H1 (cell line): ENCODE results near the gene DES. TPM values are rescaled to one million over a fixed set of nuclear protein-coding genes. Genes with fewer than 3 reads are reported as not detected.

Experiments
- CHD1 ChIP-seq: IDR thresholded peaks from 2 replicates; pipeline ENCODE4 v1.6.1; 2012; ENCODE audit warnings: low read depth, low read length, improper control_type of control experiment
- KDM4A ChIP-seq: IDR thresholded peaks from one replicate; pipeline ENCODE4 v1.7.1; 2012; ENCODE audit warnings: low read depth, mild to moderate bottlenecking, moderate library complexity, low read length, inconsistent platforms; ENCODE audit not compliant: severe bottlenecking
- MAX ChIP-seq: IDR thresholded peaks from 2 replicates; pipeline ENCODE4 v1.6.1; 2012; ENCODE audit warnings: inconsistent platforms
- RAD21 ChIP-seq, 2 experiments: IDR thresholded peaks in 1 of 2; conservative IDR thresholded peaks in 1 of 2; 2 replicates each; pipeline ENCODE4 v1.6.1; 2011; ENCODE audit warnings: low read depth in 2 of 2, low read length in 2 of 2, improper control_type of control experiment in 1 of 2, inconsistent platforms in 1 of 2, mild to moderate bottlenecking in 1 of 2, moderate library complexity in 1 of 2
- SIX5 ChIP-seq: IDR thresholded peaks from 2 replicates; pipeline ENCODE4 v1.6.1; 2011; ENCODE audit warnings: mild to moderate bottlenecking, low read depth, low read length
- polyA plus RNA-seq, 7 experiments: library from polyadenylated mRNA; depleted of rRNA in 3 of 7; stranded (reverse) in 5 of 7; unstranded in 2 of 7; fragments of >200 nt in 5 of 7; fragments of 200-250 nt in 2 of 7; gene quantifications; 1 replicate in 5 of 7; 2 replicates in 1 of 7; 4 replicates in 1 of 7; pipeline versions ENCODE4 v1.2.1 to v1.2.3, GENCODE V29; 2011 to 2013; ENCODE audit warnings: missing spikeins in 2 of 7, mixed read lengths in 2 of 7
- total RNA-seq: library from RNA; stranded (reverse); fragmentation: NEBNext Ultra II Directional; extraction: Animal tissue kit (Norgen Biotek cat#: 25700); gene quantifications from 2 replicates; pipeline ENCODE4 v1.2.1, GENCODE V29; 2021
- TF ChIP-seq, protein P1 (sequence below), 3 experiments: IDR thresholded peaks; 1 replicate in 2 of 3; 2 replicates in 1 of 3; pipeline versions ENCODE4 v1.5.1 to v1.6.1; 2011; ENCODE audit warnings: low read length in 3 of 3, mild to moderate bottlenecking in 3 of 3, inconsistent platforms in 2 of 3, low read depth in 1 of 3, moderate library complexity in 1 of 3; ENCODE audit not compliant: insufficient read depth in 1 of 3; ENCODE audit errors: control extremely low read depth in 1 of 3

Gene DES
- total and polyA plus RNA-seq, 2 of the 8 experiments (the other 6 are each of a cell fraction or from before 2014, with no cell fraction given): 1.8 to 4.3 TPM

GRCh38 chr2:219429958-219430606 is 11.9 kb downstream of the DES start (continued):
- TF ChIP-seq, protein P1, sequence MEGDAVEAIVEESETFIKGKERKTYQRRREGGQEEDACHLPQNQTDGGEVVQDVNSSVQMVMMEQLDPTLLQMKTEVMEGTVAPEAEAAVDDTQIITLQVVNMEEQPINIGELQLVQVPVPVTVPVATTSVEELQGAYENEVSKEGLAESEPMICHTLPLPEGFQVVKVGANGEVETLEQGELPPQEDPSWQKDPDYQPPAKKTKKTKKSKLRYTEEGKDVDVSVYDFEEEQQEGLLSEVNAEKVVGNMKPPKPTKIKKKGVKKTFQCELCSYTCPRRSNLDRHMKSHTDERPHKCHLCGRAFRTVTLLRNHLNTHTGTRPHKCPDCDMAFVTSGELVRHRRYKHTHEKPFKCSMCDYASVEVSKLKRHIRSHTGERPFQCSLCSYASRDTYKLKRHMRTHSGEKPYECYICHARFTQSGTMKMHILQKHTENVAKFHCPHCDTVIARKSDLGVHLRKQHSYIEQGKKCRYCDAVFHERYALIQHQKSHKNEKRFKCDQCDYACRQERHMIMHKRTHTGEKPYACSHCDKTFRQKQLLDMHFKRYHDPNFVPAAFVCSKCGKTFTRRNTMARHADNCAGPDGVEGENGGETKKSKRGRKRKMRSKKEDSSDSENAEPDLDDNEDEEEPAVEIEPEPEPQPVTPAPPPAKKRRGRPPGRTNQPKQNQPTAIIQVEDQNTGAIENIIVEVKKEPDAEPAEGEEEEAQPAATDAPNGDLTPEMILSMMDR (IDR thresholded peaks at IDR 0.05; ENCODE audit: control extremely low read depth in 1 of 3, insufficient read depth in 1 of 3, low read depth in 1 of 3, low read length in 3 of 3): no peak
- no peak for TF ChIP-seq RAD21 (IDR thresholded peaks at IDR 0.05 in 1 of 2, conservative IDR thresholded peaks at IDR 0.05 in 1 of 2; ENCODE audit: low read depth in 2 of 2, low read length in 2 of 2)
- no peak for TF ChIP-seq SIX5
- no peak for TF ChIP-seq CHD1
- no peak for TF ChIP-seq MAX
- TF ChIP-seq KDM4A: no peak
- TF ChIP-seq, all 59 proteins: peak for 0
